ENCODE results near the gene MED15.
"Not testable (repeated sequence)": the region's sequence is repeated elsewhere in the genome, so short reads cannot be mapped to it uniquely, and the experiment has no call there.

Gene MED15

DNA sequence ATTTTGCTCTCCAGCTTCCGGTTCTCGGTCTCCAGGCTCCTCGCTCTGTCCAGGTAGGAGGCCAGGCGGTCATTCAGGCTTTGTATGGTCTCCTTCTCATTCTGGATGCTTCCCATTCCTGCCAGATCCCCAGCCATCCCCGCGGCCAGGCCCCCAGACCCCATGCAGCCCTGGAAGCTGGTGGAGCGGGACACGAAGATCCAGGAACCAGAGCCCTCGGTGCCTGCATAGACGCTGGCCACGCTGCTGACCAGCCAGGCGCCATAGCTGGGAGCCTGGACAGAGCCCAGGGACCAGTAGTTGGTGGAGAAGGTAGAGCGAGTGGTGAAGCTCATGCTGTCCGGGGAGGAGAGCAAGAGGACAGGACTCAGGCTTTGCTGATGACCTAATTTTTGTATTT lies 23.6 kb upstream of the MED15 start:
- no peak for DNase-seq (ENCODE audit: low read depth, low spot score)

DNA sequence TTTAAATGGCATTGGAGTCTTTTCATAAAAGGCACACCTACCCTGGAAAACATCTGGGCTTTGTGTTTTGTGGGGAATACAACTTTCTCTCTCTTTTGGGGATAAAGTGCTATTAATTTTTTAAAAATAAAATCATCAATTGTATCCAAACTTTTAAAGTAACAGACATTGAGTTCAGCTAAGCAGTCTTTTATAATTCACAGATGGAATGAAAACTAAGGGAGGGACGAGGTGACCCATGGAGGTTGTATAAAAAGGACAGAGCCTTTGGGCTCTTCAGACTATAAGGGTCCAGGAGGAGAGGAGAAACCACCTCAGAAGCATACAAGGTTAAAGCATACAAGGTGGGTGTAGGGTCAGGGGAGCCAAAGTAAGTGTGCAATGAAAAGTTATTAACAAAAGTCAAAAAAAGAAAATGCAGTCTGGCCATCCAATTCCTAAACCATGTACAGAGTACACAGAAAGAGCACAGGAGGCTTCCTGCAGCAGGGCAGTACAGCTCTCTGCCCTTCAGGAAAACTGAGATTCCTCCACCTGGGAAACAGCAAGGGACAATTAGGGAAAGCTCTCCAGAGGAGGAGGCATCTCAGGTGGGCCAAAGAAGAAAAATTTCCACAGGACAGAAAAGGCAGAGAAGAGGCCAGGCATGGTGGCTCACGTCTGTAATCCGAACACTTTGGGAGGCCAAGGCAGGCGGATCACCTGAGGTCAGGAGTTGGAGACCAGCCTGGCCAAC lies 22.3 kb upstream of the MED15 start:
- no peak for DNase-seq (ENCODE audit: low read depth, low spot score)

GRCh38 chr22:20486229-20486628 lies 21.2 kb upstream of the MED15 start:
- no peak for DNase-seq (ENCODE audit: low read depth, low spot score)

GRCh38 chr22:20487715-20488114 lies 19.7 kb upstream of the MED15 start:
- DNase-seq (ENCODE audit: low read depth, low spot score) = no peak

DNA sequence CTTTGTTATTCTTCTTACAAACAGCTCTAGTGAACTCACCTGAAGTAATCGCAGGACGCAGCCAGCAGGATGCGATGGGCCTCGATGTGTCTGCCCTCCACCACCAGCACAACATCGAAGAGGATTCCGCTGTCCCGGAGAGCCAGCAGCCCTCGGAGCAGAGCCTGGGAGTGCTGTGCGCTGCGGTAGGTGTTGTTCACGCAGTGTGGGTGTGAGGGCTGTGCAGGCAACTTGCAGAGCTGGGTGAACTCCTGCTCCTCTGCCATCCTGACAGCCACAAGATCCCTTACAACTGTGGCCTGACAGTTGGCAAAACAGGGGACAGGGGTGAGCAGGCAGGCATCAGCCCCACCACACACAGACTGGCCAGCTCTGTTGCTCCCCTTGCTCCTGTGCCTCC lies 18.5 kb upstream of the MED15 start:
- no peak for DNase-seq (ENCODE audit: low read depth, low spot score)

DNA sequence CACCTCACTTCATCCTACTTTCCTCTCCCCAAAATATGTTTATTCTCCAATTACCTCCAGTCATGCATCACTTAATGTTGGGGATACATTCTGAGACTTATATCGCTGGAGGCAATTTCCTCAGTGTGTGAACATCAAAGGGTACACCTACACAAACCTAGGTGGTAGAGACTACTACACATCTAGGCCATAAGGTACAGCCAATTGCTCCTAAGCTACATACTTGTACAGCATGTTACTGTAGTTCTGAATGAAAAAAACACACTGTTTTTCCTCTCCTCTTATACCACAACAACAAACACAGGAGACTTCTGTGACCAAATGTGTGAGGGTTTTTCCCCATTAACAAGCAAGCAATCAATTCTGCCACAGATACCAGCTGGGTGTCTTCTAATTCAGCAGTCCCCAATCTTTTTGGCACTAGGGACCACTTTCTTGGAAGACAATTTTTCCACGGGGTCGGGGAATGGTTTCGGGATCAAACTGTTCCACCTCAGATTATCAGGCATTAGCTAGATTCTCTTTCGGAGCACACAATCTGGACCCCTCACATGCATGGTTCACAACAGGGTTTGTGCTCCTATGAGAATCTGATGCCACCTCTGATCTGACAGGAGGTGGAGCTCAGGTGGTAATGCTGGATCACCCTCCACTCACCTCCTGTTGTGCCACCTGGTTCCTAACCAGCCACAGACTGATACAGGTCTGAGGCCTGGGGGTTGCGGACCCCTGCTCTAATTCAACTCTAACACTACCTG lies 17.0 kb upstream of the MED15 start:
- DNase-seq (ENCODE audit: low read depth, low spot score) = no peak

- DNase-seq (ENCODE audit: low read depth, low spot score) = no peak
These were observed 16.5 kb upstream of the MED15 start for GRCh38 chr22:20490941-20491307.

DNA sequence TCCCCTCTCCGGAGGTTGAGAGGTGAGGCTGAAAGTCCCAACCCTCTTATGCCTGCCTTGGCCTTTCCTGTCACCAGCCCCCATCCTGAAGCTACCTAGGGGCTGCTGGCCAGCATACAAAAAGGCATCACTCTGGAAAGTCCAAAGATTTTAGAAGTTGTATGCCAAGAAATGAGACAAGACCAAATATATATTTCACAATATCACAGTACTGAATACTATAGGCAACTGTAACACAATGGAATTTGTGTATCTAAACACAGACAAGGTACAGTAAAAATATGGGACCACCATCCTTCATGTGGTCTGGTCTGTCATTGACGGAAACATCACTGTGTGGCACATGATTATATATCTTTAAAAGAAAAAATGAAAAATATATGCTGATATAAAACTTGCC lies 16.1 kb upstream of the MED15 start:
- no peak for DNase-seq (ENCODE audit: low read depth, low spot score)

GRCh38 chr22:20494978-20495860 lies 12.2 kb upstream of the MED15 start, which contains the start of gene KLHL22:
Gene KLHL22, minus strand, starts transcription at chr22:20495795. Its CDS starts 6,584 bp downstream, at chr22:20489211.
- DNase-seq (ENCODE audit: low read depth, low spot score) = no peak

- DNase-seq (ENCODE audit: low read depth, low spot score) = peak; percentile 55
These were observed 11.3 kb upstream of the MED15 start for GRCh38 chr22:20495861-20496681.

DNA sequence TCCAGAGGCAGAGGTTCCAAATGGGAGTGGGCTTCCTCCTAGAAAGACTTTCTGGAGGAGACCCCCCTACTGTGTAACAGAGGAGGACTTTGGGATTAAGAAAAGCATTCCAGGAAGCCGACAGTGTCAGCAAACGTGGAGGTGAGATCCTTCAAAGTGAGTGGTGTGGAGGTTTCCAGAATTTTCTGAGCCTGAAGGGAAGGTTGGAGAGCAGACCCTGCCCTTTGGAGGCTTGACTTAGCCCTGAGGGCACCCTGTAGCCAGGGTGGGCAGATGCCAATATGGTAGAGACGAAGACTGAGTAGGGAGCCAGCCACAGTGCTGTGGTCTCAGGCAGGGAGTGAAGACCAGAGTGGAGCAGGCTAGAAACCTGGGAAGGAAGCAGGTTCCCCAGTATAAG lies 10.0 kb upstream of the MED15 start:
- DNase-seq (ENCODE audit: low read depth, low spot score) = no peak

DNA sequence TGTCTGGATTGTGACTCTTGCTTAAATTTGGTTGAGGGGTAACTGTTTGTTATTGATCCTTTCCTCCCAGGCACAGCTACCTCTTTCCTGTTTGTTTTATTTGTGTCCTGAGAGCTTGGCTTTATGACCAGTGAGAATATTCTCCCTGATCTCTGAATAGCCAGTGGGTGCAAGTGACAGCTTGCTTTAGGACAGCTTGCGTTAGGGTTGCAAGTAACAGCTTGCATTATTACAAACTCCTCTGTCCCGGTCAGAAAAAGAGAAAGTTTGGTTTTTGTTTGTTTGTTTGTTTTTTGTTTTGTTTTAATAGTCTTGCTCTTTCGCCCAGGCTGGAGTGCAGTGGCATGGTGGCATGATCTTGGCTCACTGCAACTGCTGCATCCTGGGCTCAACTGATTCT lies 8.5 kb upstream of the MED15 start:
- no peak for DNase-seq (ENCODE audit: low read depth, low spot score)

GRCh38 chr22:20499769-20500168 lies 7.6 kb upstream of the MED15 start:
- DNase-seq (ENCODE audit: low read depth, low spot score) = no peak

DNA sequence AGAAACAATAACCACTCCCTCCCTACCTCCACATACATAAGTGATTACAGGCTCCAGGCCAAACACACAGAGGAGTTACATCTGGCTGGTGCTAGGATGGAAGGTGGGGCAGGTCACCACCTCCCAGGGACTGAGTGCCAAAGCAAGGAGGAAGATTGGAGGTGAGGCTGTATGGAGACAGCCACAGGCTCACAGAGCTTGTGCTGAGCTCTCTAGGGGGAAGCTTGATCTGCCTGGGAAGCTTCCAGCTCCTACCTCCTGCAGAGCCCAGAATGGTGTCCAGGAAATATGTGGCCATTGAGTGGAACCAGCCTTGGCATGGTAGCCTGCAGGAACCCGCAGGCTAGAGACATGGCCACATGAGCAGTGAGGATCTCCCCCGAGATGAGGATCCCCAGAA lies 3.6 kb upstream of the MED15 start:
- no peak for DNase-seq (ENCODE audit: low read depth, low spot score)

GRCh38 chr22:20504293-20504922 lies 3.0 kb upstream of the MED15 start:
- DNase-seq (ENCODE audit: low read depth, low spot score) = not testable (repeated sequence)

GRCh38 chr22:20506543-20507252 lies 712 bp upstream of the MED15 start:
- no peak for DNase-seq (ENCODE audit: low read depth, low spot score)

DNA sequence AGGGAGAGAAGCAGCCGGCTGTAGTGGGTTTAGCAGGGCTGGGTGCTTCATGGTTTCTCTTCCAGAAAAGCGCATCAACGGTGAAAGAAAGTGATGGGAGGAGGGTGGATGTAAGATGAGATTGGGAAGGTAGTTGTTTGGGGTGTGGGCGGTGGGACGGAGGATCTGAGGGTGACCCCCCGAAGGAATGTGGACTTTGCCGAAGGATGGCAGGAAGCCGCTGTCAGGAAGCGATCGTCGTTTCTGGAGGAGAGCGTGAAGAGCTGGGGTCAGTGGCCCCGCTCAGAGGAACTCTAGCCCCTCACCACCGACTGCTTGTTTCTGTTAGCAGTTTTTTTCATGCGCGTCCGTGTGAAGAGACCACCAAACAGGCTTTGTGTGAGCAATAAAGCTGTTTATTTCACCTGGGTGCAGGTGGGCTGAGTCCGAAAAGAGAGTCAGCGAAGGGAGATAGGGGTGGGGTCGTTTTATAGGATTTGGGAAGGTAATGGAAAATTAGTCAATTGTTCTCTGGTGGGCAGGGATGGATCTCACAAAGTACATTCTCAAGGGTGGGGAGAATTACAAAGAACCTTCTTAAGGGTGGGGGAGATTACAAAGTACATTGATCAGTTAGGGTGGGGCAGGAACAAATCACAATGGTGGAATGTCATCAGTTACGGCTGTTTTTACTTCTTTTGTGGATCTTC lies 801 bp downstream of the MED15 start:
- not testable (repeated sequence) for DNase-seq (ENCODE audit: low read depth, low spot score)

DNA sequence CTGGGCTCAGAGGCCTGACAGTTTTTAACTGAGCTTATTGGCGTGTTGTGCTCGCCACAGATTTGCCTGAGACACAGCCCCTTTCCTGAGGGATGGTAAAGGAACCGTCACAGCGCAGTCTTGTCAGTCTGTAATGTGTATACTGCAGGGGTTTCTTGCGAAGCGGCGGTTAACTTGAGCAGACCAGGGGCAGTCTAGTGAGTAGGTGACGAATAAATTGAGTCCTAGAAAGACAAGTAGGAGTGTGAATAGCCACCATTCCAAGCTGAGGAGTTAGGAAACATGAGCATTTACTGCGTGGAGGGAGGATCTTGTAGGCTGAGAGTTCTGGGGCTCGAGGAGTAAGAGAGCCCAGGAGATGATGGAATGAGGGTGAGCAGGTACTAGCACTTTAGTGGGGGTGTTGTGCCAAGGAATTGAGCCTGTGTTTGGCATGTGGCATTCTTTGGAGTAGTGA lies 1.4 kb downstream of the MED15 start:
- DNase-seq (ENCODE audit: low read depth, low spot score) = no peak

DNA sequence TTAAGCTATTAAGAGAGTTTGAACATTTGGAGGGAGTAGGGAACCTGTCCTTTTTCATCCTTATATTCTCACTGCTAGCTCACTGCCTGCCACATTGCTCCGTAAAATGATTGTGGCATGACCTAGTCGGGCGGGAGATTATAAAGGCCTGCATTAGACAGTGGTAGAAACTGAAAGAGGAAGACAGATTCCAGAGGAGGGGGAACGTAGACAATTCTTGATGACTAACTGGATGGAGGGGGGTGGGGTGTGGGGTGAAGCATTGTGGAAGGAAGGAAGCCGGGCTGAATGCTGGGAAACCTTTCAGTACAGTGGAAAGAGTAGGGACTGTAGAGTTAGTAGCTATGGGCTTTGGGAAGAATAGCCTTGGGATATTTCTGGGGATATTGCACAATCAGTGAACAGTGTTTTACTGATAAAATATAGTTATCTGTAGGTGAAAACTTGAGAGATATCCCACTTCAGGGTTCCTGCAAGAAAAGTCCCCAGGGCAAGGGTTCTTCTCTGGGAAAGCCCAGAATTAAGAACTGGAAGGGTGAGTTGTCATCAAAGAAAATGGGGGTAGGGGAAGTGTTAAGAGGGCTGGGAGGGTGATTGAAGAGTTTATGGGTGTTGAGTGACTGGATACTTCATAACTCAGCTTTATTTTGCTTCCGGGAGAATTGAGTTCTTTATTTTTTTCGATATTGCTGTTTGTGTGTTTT lies 2.1 kb downstream of the MED15 start:
- no peak for DNase-seq (ENCODE audit: low read depth, low spot score)

All from brain pericyte (primary cell).